GM12873 (cell line): ENCODE data around the gene GMDS.

Source experiments
- TF ChIP-seq, protein P1 (sequence below): IDR thresholded peaks from 2 replicates; pipeline ENCODE4 v1.5.1; 2012; ENCODE audit warnings: low read depth, mild to moderate bottlenecking, moderate library complexity, low read length, control low read depth; ENCODE audit not compliant: insufficient read depth; ENCODE audit errors: missing control alignments

Gene GMDS

DNA sequence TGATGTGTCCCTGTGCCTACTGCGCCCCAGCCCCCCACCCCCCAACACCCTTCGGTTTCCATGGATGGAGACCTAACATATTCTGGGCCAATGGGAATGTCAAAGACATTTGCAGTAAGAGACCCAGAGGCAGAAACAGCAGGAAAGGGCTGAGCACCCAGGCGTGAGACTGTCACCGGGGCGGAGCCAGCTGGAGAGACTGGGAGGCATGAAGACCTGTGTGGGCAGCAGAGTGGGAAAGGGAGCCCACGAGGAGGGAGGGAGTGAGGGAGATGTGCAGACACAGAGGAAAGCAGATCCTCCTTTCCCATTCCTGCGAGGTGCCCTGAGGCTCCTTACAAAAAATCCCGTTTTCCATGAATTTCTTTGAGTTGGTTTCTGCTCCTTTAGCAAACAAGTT, 485.5 kb downstream of the GMDS start:
- TF ChIP-seq, protein P1, sequence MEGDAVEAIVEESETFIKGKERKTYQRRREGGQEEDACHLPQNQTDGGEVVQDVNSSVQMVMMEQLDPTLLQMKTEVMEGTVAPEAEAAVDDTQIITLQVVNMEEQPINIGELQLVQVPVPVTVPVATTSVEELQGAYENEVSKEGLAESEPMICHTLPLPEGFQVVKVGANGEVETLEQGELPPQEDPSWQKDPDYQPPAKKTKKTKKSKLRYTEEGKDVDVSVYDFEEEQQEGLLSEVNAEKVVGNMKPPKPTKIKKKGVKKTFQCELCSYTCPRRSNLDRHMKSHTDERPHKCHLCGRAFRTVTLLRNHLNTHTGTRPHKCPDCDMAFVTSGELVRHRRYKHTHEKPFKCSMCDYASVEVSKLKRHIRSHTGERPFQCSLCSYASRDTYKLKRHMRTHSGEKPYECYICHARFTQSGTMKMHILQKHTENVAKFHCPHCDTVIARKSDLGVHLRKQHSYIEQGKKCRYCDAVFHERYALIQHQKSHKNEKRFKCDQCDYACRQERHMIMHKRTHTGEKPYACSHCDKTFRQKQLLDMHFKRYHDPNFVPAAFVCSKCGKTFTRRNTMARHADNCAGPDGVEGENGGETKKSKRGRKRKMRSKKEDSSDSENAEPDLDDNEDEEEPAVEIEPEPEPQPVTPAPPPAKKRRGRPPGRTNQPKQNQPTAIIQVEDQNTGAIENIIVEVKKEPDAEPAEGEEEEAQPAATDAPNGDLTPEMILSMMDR, result no peak

DNA sequence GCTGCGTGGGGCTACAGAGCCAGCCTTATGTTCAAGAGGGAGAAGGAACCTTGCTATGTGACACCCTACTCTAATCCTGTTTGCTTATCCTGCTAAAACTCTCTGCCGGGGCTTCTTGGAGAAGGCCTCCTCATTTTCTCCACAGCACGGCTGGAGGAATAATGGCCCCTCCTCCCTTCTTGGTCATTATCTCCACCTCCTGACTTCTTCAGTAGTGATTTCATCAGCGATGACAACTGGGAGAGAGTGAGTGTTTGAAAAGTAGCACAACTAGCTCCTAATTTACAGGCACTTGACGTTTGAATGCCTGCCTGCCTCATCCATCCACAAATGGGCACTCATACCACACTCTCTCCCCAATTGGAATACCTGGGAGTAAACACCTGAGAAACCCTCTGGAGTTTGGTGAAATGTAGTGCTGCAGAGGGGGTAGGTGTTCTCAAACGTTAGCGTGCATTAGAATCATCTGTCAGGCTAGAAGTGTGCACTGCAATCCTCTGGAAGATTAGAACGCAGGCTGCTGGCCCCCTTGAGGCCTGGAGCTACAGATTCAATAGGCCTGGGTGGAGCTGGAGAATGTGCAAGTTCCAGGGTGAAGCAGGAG, 487.2 kb downstream of the GMDS start:
- TF ChIP-seq, protein P1, result no peak

DNA sequence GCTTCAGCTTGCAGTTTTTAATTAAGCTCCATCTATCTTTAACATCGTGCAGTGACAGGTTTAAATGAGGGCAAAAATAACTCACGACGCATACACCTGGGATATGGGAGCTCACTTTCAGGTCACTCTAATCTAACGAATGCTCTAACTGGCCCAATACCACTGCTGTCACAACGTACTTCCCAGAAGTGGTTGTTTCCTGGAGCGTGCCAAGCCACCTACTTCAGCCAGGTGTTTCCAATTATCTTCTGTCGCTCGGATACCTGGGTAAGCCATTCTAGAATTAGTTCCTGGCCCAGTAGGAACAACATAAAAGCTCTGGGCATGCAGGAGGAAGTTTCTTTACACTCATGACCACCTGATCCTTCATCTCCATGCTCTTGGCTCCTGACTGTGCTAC, 488.3 kb downstream of the GMDS start:
- TF ChIP-seq, protein P1, result no peak

DNA sequence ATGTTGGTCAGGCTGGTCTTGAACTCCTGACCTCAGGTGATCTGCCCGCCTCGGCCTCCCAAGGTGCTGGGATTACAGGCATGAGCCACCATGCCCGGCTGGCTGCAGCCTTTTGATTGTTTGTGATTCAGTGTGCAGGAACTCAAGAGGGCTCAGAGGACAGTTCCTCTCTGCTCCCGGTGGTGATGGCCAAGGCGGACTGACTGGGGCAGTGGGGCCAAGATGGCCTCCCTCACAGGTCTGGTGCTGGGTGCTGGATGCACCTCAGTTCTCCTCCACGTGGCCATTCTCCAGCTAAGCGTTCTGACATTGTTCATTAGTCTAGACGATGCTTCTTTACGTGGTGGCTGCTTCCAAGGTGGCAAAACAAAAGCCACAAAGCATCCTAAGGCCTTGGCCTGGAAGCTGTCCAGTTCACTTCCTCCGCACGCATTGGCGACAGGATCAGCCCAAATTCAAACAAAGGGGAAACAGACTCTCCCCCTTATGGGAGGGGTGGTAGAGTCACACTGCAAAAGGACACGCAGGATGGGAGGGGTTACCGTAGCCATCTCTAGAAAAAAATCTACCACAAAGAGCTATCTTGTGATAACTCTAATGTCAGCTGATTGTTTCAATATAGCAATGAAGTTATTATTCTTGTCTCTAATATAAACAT, 488.8 kb downstream of the GMDS start:
- TF ChIP-seq, protein P1, result no peak

DNA sequence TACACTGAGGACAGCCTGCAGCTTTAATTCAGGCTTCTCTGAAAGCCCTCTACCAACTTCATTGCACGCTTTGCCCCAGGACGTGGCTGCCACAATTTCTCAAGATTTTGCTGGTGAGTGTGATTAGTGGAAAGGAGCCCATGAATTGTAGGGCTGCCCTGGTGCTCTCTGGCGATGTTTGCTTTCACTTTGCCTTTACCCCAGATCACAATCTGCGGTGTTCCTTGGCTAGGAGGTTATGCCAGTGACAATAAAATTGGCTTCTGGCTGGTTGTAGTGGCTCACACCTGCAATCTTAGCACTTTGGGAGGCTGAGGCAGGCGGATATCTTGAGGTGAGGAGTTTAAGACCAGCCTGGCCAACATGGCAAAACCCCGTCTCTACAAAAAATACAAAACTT, 496.4 kb downstream of the GMDS start:
- TF ChIP-seq, protein P1, result no peak

DNA sequence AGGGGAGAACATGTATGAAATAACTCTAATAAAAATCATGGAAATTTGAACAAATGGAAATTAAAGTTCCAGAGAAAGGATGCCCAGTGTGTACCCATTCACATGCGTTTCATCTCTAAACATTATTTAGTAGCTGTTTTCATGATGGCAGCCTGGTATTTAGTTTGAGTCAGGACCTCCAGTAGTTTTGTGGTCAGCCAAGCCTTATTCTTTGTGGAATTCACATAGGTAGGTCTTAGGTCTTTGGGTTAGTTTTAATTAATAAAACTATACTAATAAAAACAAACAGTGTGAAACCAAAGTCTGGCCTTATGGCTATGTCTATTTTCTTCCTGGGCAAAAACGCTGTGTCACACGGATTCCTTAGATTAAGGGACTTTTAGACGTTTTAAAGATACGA, 497.9 kb downstream of the GMDS start:
- TF ChIP-seq, protein P1, result no peak

DNA sequence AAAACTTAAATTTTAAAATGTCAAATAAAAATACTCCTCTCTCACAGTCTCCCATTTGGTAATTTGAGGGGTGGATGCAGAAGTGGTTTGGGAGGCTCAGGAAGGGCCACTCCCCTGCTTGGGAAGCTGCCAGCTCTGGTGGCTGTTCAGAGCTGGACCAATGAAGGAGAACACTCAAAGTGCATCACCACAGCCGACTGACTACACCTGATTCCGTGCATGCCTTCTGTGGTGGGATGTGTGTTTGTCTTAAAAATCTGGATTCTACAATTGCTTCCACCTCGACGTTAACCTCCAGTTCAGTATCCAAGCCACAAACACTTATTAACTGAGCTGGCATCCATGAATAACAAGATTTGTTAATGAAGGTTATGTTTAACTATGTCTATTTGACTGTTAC, 498.4 kb downstream of the GMDS start:
- TF ChIP-seq, protein P1, result no peak
